NCI-H2196 treated with DMSO at 0.1 percent for 48 hours (cell line): ENCODE measurements around the gene ALPK3.
"Not testable (repeated sequence)": the region's sequence is repeated elsewhere in the genome, so short reads cannot be mapped to it uniquely, and the experiment has no call there.

Source experiments
- DNase-seq: peaks from one replicate; lab custom pipeline; 2025; ENCODE audit not compliant: unreplicated experiment; lab: John Stamatoyannopoulos, UW

ALPK3 gene

DNA sequence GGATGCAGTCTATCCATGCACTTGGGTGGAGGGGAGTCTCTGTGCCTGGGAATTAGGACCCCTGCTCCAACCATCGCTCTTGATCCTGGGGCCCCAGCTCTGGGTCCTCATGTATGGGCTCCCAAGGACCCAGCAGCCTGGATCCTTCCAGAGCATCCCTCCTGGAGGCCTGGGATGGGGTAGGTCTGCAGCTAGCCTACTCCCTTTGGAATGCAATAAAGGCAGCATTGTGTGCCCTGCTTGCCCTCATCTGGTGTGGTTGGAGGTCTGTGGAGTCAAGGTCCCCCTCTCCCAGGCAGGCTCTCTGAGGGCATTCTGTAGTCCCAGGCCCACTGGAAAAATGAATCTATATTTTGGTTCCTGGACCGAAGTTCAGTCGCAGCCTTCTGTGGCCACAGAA is 52.4 kb downstream of the ALPK3 start:
- no peak for DNase-seq

DNA sequence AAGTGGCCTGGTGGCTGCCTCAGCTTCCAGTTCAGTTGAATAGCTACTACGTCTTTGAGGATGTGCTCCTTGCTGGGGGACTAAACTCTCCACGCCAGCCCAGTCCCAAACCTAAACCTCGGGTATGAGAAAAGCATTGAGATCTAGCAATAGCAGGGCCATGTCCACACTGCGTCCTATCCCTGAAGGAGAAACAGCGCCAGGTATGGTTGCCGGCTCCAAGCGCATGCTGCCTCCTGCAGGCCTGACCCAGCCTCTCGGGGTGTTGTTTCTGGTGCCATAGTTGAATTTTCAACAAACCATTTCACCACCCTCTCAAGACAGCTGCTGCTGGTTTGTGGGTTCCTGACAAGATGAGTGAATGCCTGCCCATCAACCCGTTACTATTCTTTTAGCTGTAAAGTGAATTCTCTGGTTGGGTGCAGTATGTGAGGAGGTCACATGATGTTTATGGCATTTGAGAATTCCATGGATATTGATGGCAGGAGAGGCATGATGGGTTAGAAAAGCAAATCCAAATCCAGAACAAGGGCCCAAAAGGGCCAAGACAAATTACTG is 54.4 kb downstream of the ALPK3 start:
- DNase-seq, result no peak

DNA sequence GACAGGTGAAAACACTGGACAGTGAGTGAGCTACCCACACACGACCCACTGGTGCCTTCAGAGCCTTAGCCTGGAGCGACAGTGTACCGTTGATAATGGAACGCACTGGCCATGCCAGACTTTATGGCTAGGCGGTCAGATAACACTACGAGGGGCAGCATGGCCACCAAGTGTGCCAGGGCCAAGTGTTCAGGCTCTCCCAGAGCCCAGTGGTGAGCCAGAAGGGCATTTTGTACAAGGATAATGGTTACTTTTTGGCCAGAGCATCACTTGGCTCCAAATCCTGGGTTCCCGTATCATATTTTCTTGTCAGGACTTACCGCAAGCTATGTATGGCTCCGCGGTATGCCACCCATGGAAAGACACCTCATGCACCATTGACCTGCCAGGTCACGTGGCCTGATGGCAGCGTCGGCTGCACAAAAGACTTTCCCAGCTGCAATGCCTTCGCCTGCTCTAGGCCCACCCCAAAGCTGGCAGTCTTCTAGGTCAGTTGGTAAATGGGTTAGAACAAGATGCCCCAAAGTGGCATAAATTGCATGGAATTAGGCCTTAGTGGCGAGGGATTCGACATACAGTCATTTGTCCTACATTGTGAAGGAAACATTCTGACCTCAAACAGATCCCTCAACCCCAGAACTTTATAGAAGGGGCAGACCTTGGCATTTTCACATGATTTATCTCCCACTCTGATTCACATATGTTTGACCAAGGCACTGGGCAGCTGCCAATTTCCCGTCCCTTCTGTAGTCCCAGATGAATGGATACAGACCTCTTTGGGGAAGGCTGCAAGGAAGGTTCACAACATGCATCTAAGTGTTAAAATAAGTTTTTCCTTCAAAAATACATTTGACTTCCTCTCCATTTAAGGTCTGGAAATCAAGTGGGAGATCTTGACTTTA is 55.1 kb downstream of the ALPK3 start:
- DNase-seq, result no peak

DNA sequence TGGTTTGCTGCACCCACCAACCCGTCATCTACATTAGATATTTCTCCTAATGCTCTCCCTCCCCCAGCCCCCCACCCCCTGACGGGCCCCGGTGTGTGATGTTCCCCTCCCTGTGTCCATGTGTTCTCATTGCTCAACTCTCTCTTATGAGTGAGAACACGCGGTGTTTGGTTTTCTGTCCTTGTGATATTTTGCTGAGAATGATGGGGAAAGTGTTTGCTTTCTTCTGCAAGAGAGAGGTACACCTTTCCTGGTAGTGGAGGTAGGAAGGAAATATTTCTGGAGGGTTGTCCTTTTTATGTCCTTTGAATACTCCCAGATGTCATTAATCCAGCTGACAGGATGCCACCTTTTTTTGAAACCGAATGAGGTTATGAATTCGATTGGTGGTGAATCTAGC is 56.8 kb downstream of the ALPK3 start:
- no peak for DNase-seq

DNA sequence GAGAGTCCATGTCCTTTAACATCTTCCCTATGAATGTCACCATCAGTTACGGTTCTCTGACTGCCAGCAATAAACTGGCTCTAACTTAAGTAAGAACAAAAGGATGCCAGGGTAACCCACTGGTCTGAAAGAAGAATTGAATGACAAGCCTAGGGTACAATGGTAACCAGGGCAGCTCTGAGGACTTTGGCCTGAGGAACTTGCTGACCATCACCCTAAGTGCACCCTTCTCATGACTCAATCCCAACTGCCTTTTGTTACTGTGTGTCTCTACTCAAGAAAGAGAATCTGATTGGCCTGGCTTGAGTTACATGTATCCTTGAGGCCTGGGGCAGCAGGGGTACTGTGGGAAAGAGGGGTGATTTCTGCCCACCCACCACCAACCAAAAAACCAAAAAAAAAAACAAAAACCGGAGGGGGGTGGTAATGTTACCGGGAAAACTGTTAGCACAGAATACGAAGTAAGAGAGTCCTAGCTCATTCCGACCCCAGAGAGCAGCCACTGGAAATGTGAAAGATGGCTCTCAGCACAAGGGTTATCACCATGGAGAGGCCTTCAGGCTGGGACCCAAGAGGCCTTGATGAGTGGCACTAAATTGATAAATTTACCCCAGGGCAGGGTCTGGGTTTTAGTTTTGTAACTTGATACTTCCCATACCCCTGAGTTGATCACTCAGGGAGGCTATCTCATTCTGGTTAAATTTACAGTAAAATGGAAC is 58.0 kb downstream of the ALPK3 start:
- no peak for DNase-seq

DNA sequence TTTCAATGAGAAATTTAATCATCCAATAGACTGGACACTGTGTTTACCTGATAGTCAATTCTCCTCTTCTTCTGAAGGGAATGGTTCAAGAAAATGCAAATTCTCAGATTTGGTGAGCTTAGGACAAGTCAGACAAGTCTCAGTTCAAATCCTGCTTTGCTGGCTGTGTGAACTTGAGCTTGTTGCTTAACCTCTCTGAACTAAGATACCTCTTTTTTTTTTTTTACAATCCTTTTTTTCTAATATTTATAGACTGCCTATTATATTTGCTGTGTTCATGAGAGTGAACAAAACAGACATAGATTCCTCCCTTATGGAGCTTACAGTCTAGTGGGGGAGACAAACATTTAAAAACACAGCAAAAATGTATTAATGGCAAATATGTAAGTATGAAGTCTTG is 59.1 kb downstream of the ALPK3 start:
- DNase-seq, result no peak

DNA sequence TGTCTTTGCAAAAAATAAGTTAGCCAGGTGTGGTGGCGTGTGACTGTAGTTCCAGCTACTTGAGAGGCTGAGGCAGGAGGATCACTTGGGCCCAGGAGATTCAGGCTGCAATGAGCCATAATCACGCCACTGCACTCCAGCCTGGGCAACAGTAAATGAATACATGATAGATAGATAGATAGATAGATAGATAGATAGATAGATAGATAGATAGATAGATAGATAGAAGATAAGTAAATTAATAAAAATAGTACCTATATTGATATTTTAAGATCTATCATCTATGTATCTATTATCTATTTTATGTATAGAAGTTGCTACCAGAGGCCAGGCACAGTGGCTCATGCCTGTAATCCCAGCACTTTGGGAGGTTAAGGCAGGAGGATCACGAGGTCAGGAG is 60.5 kb downstream of the ALPK3 start:
- not testable (repeated sequence) for DNase-seq

DNA sequence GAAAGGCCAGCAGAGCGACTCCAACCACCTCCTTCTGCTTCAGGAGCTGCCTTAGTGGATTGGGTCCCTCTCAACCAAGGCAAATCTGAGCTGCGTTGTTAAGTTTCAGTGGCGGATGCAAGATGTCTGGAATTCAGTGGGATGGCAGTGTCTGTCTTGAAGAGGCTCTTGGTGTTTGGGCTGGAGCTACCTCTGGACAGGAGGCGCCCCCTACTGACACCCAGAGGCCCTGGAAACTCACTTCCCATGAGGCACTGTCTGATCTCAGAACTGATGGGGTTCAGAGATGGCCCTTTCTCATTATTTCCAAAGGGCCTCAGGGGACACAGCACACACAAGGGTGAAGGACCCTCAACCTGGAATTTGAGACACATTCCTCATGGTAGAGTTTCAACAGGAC is 61.3 kb downstream of the ALPK3 start:
- DNase-seq, result no peak

DNA sequence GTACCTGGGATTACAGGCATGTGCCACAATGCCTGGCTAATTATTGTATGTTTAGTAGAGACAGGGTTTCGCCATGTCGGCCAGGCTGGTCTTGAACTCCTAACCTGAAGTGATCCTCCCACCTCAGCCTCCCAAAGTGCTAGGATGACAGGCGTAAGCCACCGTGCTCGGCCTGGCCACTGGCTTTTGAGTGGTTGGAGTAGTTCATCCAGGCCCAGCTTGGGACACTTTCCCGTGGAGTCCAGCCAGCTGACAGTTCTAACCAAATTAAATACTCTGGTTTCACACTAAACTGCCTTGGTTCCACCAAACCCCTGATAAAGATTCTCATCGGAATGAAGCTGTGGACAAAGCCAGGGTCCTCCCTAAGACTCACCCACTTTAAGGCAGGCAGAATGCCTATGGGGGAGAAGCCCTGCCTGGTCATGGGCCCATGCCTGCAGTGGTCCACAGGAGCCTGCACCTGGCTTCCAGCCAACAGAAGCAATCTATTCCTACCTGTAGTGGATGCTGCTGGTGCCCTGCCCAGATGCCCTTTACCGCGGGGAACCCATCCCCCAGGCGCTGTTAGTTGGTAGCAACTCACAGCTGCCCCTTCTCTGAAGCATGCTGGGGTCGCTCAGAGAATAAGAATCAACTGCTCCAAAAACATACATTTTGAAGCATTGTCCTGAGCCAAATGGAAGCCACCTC is 62.1 kb downstream of the ALPK3 start:
- DNase-seq, result no peak

DNA sequence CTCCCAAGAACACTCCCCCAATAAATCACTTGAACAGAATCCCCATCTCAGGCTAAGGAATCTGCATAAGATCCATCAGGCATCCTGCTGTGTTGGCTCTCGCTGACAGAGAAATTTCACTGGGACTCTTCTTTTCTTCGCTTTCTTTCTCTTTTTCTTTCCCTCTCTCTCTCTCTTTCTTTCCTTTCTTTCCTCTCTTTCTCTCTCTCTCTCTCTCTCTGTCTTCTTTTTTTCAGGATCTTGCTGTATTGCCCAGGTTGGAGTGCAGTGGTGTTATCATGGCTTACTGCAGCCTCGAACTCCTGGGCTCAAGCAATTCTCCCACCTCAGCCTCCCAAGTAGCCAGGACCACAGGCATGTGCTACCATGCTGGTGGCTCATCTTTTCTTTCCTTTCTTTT is 62.9 kb downstream of the ALPK3 start:
- no peak for DNase-seq

DNA sequence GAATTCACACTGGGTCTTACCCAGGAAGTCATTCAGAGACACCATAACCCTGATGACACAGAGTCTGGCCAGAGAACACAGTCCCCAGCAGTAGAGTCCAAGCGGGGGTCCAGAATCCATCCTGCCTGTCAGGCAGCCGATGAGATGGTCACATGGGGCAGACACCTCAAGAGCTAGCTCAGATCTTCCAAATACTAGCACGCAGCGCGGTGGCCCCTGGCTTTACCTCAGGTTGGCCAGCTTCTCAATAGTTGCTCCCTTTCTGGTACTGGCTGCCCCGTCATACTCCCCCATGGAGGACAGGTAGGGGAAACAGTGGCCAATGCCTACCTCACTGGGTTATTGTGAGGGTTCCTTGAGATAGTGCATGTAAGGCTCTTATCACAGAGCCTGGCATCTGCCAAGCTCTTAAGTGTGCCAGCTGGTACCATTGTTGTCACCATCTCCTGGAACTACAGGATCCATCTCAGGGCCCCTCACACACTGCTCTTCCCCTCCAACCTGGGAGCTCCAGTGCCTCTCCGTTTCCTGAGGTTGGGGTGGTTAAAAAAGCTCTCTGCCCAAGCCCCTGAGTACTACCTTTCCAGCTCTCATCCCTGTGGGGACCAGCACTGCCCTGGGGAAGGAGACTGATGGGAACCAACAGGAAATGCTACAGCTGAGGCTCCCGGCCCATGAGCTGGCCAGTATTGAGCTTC is 63.8 kb downstream of the ALPK3 start:
- DNase-seq, result no peak

DNA sequence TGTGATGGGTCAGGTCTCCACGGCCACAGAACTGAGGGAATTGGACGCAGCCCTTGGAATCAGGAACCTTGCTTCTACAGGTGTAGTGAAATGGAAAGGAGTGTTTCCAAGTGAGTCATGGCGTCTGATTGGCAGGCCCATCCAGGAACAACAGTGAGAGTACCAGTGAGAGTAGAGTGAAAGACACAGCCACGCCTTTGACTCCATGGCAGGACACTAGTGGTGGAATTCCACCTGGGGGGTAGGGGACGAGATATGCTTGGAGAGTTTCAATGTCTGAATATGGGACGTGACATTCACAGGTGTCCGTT is 64.3 kb downstream of the ALPK3 start:
- no peak for DNase-seq

DNA sequence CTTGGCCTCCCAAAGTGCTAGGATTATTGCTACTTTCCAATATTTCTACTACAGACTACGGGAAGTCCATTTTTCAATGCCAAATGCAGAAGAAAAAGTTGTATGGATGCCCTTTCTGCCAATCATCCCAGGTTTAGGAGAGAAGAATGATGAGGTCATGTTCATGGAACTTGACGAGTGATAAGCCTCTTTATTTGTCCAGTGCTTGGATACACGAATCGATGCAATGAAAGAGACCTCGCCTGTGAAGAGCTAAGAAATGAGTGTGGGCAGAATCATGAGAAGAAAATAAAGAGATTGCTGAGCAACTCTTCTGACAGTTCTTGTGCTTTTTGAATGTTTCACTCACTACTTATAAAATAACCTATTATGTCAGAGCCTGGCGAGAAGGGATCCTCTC is 66.3 kb downstream of the ALPK3 start:
- no peak for DNase-seq

DNA sequence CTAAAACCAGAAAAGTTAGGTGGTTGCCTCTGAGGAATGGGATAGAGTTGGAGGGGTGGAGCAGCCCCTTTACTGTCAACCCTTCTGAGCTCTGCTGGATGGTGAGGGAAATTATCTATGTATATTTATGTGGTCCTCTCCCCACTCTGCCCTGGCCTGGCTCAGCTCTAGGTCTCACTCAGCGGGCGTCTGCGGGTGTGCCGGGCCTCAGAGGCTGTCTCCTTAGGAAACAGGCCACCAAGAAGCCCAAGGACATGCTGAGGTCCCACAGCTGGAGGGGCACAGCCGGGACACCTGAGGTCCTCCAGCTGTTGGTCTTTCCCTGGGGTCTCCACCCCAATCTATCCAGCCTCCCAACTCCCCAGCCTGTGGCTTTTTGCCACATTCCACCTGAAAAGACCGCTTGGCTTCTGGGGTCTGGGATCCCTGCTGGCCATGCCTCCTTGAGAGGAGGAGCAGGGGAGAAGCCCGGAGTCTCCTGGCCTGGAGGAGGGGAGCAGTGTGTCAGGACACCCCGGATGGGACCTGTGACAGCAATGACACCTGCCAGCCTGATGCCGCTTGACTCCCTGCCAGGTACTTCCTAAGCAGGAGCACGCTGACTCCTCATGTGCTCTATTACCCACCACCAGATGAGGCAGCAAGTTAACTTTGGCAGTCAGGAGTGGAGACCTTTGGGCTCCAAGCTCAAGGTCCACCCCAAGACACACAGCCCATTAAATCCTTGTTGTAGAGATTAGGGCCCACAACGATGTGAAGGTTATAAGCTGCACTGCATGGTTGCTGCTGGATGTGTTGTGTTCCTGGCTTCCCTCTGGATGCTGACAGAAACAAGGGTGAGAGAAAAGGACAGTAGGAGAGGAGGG is 67.0 kb downstream of the ALPK3 start, which contains the start of gene SLC28A1:
SLC28A1 (plus strand) TSS at position 747 of the 866 bp plus-strand sequence. CDS start 3,099 bp downstream, outside the sequence.
- DNase-seq, result no peak

DNA sequence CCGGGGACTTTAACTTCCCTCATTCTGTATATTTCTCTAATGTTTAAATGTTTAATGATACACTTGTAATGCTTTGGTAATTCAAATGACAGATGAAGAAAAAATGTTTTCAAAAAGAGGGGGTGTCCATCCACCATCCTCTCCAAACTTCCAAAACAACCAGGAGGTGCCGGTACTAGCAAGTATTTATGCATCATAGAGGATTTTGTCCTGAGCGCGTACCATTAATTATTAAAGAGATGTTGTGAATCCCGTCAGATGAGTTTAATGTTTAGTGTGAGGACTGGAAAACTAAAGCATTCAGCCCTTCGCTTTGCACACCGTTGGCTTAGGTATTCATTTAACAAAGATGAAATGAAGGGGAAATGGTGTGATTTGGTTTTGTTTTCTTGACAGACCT is 68.6 kb downstream of the ALPK3 start:
- no peak for DNase-seq

DNA sequence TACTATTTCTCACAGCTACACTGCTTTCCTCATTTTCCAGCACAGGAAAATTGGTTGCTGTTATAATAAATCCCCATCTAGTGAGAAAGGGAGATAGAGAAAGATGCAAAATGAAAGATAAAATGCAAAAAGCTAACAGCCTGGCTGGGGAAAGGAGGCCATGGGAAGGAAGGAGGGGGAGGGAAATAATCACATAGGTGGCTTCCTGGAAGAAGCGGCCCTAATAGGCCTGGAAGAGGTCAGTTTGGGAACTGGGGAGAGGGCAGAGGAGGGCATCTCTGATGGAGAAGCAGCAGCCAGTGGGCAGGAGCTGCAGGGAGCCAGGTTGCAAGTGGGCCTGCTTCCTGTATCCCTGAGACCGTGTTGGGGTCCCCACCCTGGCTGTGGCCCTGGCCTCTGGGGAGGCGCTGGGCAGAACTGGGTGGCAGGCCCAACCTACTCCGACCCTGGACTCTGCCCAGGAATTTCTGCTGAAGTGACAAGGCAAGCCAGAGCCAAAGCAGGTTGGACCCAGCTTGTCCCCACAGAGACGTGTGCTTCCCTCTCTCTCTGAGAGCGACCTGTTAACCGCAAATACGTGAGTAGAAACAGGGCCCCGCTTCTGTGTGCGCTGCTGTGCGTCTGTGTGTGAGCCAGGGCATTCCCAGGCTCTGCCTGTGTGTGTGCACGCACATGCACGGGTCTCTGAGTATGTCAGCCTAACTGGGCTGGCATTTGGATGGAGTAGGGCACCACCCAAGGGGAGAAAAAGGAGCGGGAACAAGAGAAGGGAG is 69.2 kb downstream of the ALPK3 start:
- DNase-seq, result no peak

DNA sequence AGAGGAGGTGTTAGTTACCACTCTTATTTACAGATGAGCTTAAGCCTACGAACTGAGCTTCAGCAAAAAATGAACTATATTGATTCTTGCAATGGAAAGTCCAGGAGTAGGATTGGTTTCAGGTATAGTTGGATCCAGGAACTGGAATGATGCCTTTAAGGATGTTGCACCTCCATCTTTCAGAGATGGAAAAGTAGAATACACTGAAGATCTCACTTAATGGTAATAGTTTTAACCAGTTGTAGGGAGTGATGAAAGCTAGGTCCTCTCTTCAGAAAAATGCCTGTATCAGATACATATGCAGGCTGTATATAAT is 69.8 kb downstream of the ALPK3 start:
- DNase-seq, result no peak

DNA sequence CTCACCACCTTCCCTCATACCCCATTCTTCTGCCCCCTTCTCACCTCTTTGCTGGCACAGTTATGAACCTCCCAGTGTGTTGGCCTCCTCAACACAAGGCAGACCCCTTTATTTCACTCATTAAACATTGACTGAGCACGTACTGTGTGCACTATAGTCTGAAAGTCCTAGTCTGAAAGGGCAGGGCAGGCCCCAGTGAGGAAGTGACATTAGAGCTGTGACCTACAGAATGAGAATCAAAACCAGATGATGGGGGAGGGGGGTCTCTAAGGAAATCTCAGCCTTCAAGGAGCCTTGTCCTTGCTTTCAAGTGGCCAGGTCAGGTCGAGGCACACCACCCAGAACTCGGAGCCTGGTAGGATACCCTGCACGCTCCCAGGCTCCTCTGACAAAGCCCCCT is 70.8 kb downstream of the ALPK3 start:
- no peak for DNase-seq

DNA sequence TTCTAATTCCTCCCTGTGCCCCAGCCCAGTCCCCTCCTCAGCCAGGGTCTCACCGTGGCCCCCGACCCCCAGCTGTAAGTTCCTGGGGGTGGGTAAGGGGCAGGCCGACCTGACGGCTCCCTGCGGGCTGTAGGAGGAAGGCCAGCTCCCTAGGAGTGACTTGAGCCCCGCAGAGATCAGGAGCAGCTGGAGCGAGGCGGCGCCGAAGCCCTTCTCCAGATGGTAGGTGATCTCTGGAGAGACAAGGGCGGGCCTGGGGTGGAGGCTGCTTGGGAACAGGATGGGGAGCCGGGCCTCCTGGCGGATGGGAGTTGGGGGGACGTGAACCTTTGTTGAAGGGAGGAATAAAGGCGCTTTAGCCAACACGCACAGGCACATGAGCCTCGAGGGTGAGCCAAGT is 71.5 kb downstream of the ALPK3 start:
- DNase-seq, result no peak
